Measurements from ENCODE around the gene KIF11. TPM values are rescaled to one million over a fixed set of nuclear protein-coding genes. Genes with fewer than 3 reads are reported as not detected.

KIF11 gene
- total RNA-seq, 1 donor from 2014 or later = 0.78 TPM

- ATAC-seq (ENCODE audit: poor library complexity) (no peak), DNase-seq (no peak)
- intact Hi-C loops (cut with DNase I) = no loop called here
These were observed 103.0 kb downstream of the KIF11 start for GRCh38 chr10:92695679-92696605.

GRCh38 chr10:92696606-92697383, 103.9 kb downstream of the KIF11 start:
- intact Hi-C loops (cut with DNase I) = no loop called here
- DNase-seq (no peak), ATAC-seq (ENCODE audit: poor library complexity) (no peak)

- ATAC-seq (ENCODE audit: poor library complexity) (no peak), DNase-seq (no peak)
- intact Hi-C loops (cut with DNase I) = no loop called here
These were observed 105.0 kb downstream of the KIF11 start for GRCh38 chr10:92697663-92698511.

GRCh38 chr10:92699193-92699517, 106.2 kb downstream of the KIF11 start:
- intact Hi-C loops (cut with DNase I) = no loop called here
- no peak for ATAC-seq (ENCODE audit: poor library complexity)
- DNase-seq = no peak

GRCh38 chr10:92699518-92700381, 106.8 kb downstream of the KIF11 start:
- intact Hi-C loops (cut with DNase I) = no loop called here

GRCh38 chr10:92702301-92702916, 109.5 kb downstream of the KIF11 start:
- ATAC-seq (ENCODE audit: poor library complexity) (no peak), DNase-seq (no peak)
- intact Hi-C loops (cut with DNase I) = no loop called here

More at GRCh38 chr10:92699518-92700381, 106.8 kb downstream of the KIF11 start:
- DNase-seq = peak; percentile 63
- ATAC-seq (ENCODE audit: poor library complexity) = peak; percentile 61

Other genes starting within 250 kb of the KIF11 start
- gene IDE, start 19.0 kb upstream of the KIF11 start, total RNA-seq = 50.5 TPM
- gene HHEX, start 96.8 kb downstream of the KIF11 start, total RNA-seq = 2.6 TPM